Left colon (tissue), 2 donors: ENCODE data around the gene MRPS23. TPM values are rescaled to one million over a fixed set of nuclear protein-coding genes. Genes with fewer than 3 reads are reported as not detected.

Experiments used
- total RNA-seq, 2 donors: library from RNA; stranded (reverse); fragmentation: NEBNext Ultra II Directional; extraction: Animal tissue kit (Norgen Biotek cat#: 25700); gene quantifications; one replicate each; pipeline ENCODE4 v1.2.1, GENCODE V29; 2021
- donor health status: DM: no; HTN: no; CAD: no.
- donor health status: DM: yes; HTN: yes; CAD: no.

MRPS23 gene
- total RNA-seq, 2 donors from 2014 or later: 18.0 to 21.3 TPM

Other genes with a start within 250 kb of the MRPS23 start
- not detected for gene CCDC182, start 104.7 kb downstream of the MRPS23 start, total RNA-seq
- gene CUEDC1, start 105.4 kb upstream of the MRPS23 start, total RNA-seq: 10 to 100 TPM; 16.5 to 29.6 TPM
- 10 to 100 TPM; 38.9 to 53.3 TPM for gene VEZF1, start 138.2 kb upstream of the MRPS23 start, total RNA-seq
- 100 to 1,000 TPM; 148 to 159 TPM for gene SRSF1, start 157.2 kb upstream of the MRPS23 start, total RNA-seq
- 10 to 100 TPM; 35.0 to 35.9 TPM for gene DYNLL2, start 233.4 kb upstream of the MRPS23 start, total RNA-seq